ENCODE measurements around the gene GOLGA1. TPM values are rescaled to one million over a fixed set of nuclear protein-coding genes. Genes with fewer than 3 reads are reported as not detected.
"Not testable (repeated sequence)": the region's sequence is repeated elsewhere in the genome, so short reads cannot be mapped to it uniquely, and the experiment has no call there.

The GOLGA1 gene
- polyA plus RNA-seq, 1 donor, result 12.0 TPM

DNA sequence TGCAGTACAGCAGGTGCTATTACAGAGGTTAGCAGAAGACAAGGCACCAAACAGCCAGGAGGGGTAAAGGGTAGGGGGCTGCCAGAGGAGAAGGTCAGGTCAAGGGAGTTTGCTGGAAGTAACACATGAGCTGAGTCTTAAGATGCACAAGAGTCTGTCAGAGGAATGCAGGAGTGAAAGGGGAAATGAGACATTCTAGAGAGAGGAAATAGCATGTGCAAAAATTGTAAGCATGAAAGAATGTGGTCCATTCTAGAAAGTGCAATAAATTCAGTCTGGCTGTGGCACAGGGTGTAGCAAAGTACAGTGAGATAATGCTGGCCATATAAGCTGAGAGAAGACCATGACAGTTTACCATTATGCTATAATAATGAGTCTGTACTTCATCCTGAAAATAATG lies 6.6 kb downstream of the GOLGA1 start:
- DNase-seq, result no peak

DNA sequence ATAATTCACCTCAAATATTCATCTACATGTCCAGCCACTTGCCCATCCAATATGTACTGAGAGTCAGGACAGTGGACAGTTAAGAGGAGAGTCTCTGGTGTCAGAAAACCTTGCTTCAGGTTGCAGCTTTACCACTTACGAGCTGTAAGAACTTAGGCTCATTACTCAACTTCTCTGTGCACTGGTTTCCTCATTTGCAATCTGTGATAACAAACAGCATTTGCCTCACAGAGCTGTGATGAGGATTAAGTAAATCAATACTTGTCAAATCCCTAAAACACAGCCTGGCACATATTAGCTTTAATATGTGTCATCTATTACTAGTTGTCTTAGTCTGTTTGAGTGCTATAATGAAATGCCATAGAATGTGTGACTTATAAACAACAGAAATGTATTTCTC lies 8.6 kb downstream of the GOLGA1 start:
- DNase-seq, result no peak

DNA sequence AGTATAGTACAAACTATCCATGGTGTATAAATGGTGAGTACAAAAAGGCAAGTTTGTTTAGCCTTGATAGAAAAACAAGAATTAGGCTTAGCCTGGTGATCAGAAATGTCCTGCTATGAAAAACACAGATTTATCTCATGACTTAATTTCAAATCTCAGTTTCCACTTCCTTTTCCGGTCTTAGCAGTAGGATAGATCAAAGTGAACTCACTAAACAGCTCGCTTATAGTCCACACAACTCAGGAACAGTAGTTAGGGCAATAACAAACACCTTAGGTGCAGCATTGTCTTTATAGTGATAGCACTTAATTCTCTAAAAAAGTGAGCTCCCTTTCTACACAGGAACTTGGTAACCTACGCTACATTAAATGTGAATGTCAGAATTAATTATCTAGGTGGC lies 11.4 kb downstream of the GOLGA1 start:
- no peak for DNase-seq

DNA sequence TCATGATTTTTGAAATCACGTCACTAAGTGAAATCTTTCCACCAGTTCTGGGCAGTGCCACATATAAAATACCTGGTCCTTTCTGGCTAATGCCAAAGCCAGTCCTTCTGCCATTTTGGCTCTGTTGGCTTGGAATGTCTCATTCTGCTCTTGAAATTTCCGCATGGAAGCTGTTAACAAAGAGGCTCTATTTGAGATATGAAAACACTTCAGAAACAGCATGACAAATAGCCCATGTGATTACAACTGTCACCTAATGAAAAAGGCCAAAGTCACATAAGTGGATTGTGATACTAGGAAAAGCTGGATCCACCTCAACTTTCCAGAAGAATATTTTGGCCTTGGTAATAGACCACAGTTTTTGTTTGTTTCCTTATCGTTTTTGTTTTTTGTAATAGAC lies 12.8 kb downstream of the GOLGA1 start:
- no peak for DNase-seq

DNA sequence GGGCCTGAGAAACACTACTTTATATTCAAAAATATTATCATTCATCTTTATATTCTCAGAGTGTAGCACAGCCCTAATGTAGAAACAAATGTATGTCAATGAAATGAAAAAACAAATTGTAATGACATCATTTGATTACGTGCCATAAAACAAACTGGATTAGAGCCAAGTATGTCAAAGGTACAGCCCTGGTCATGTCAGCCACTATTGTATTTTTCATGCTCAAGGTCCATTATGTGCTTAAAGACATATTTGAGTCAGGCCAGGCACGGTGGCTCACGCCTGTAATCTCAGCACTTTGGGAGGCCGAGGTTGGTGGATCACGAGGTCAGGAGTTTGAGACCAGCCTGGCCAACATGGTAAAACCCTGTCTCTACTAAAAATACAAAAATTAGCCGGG lies 20.5 kb downstream of the GOLGA1 start:
- DNase-seq, result not testable (repeated sequence)

DNA sequence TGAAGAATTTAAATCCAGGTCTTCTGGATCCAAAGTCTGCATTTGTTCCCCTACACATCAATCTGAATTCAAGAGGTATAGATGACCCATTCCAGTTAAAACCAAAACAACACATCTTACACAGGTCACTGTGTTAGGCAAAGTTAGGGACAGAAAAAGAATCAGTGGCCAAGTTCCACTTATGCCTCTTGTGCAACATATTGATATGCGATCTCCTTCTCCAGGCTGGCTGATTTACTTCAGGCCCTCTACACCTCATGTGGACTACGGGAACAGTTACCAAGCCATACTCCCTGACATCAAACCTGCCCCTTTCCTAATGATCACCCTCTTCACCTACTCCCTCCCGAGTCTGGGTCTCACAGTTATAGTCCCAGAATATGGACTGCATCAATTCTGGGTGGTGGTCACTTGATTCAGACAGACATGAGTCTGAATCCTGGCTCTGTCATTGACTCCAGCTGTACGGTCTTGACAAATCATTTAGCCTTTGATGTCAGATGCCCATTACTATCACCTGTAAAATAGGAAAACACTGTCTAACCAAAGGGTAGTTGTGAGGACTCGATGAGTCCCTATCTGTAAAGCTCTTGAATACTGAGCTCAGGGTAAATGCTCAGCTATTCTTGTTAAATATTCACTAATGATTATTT lies 26.0 kb downstream of the GOLGA1 start:
- no peak for DNase-seq

DNA sequence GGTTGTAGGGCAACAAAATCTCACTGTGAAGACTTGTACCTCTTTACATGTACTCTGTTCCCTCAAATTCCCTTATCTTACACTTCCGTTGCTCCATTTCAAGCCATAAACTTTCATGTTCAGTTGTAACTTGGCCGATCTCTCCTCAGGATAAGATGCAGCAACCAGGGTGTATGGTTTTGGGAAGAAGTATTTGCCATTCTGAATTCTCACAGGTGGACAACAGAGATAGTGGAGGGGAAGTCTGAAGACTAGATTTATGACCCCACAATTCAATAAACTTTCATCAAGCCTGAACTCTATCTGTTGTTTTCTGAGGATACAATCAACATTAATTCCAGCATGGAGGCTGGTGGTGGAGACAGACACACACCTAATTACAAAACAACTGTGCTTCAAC lies 27.5 kb downstream of the GOLGA1 start:
- DNase-seq, result no peak

DNA sequence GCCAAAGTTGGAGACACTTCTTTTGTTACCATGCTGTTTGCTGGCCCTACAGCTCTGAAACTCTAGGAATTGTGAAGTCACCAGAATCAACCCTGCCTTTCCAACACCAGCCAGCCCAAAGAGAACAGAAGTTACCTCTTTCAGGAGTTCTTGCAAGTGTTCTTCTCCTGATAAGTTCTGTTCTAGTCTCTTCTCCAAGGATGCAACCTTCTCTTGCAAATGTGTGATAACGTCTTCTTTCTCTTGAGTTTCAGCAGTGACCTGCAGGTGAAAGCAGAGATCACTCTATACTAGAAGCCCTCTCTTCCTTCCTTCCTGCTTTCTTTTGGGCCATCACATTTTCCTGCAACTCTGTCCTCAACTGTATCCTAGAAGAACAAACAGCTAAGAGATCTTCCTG lies 29.1 kb downstream of the GOLGA1 start:
- no peak for DNase-seq

DNA sequence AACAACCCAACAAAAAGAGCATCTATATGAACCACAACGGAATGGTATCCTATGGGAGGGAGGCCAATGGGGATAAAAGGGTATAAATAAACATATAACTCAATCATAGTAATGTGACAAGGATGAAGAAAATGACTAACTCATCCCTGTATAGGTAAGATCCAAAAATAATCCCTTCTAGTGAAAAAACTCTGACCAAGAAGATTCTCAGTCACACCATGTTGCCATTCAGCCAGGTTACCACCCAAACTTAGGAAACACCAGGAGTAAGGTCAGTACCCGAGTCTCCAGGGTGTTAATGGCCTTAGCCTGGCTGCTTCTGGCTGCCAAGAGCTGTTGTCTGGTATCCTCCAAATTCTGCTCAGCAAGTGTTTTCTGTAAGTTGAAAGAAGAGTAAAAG lies 32.8 kb downstream of the GOLGA1 start:
- DNase-seq, result no peak

DNA sequence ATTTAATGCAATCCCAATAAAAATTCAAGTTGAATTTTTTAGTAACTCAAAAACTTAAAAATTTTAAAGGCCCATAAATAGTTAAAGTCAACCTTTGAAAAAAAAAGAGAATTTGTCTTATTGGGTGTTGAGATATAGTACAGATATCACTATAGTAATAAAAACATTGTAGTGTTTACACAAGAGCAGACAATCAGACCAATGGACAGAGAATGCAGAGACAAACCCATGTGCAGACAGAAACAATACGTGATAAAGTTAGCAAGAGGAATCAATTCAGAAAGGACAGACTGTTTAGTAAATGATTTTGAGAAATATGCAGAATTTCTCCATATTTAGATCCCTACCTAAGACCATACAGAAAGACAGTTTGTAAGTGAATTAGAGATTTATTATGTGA lies 33.9 kb downstream of the GOLGA1 start:
- DNase-seq, result no peak

DNA sequence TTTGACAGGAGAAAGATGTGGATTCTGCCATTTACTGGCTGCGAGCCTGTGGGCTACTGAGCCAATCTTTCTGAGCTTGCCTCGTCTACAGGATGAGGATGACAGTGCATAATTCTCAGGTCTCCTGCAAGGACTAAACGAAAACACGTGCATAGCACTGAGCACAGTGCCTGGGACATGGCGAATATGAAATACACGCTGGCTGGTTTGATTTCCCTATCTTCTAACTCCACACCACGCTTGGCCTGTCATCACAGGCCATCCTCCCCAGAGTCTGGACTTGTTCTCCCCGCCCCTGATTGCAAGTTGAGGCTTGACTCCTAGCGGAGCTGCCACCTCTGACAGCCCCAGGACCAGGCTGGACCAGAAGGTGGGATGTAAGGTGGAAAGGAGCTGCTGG lies 41.0 kb downstream of the GOLGA1 start:
- DNase-seq, result no peak

DNA sequence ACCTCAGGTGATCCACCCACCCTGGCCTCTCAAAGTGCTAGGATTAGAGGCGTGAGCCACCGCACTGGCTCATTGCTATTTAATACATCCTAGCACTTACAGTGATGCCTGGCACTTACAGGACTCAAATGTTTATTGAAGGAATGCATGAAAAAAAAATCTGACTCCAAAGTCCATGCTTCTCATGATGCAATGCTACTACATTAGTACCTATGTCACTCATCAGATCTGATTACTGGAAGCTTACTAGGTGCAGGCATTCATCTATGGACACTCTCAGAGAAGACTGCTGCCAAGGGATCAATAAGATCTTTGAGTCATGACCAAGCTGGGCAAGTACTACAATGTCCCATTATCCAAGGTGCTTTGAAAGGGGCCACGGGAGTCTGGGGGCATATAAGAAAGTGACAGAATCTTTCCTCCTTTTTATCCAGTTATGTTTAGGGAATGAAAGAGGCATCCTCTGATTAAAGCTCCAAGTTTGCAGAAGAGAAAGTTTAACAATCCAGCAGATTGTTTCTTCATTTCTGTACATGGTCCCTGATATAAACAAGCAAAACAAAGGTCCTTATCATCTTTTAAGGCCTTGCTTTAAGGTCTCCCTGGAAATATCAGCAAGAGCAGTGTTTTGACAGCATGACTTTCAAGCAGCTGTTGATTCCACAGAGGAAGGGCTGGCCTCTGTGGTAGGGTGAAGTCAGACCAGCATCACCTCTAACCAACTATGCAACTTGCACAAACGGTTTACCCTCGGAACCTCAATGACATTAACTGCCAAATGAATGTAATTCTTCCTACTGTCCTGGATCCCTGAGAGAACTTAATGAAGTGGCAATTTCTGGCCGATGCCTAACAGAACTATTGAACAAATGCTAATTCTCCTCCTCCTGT lies 43.1 kb downstream of the GOLGA1 start:
- DNase-seq, result no peak

DNA sequence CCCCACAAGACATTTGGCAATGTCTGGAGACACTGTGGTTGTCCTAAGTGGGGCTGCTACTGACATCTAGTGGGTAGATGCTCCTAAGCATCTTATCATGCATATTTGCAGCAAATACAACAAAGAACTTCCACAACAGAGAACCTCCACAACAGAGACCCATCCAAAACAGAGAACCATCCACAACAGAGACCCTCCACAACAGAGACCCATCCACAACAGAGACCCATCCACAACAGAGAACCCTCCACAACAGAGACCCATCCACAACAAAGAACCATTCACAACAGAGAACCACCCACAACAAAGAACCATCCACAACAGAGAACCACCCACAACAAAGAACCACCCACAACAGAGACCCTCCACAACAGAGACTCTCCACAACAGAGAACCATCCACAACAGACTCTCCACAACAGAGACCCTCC lies 46.1 kb downstream of the GOLGA1 start:
- DNase-seq, result no peak

DNA sequence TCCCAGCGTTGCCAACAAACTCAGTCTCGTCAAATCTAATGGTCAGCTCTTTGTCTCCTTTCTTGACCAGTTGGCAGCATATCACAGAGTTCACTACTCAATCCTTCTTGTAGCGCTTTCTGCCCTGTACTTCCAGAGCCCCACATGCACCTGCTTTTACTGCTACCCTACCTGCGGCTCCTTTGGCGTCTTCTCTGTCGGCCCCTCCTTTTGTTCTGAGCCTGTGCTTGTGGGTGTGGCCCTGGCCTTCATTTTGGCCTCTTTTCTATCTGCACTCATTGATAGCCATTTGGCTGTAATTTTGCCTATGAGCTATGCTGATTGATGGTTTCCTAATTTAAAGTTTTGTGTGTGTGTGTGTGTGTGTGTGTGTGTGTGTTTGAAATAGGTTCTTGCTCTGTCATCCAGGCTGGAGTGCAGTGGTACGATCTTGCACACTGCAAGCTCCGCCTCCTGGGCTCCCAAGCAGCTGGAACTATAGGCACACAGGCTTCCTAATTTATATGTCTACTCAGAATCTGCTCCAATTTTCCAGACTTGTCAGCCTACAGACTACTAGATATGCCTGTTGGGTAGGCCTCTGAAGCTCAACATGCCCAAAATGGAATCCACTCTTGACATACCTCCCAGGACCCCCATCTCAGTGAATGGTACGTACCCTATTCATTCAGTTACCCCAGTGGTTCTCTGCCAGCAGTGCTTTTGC lies 46.7 kb downstream of the GOLGA1 start:
- DNase-seq, result no peak

DNA sequence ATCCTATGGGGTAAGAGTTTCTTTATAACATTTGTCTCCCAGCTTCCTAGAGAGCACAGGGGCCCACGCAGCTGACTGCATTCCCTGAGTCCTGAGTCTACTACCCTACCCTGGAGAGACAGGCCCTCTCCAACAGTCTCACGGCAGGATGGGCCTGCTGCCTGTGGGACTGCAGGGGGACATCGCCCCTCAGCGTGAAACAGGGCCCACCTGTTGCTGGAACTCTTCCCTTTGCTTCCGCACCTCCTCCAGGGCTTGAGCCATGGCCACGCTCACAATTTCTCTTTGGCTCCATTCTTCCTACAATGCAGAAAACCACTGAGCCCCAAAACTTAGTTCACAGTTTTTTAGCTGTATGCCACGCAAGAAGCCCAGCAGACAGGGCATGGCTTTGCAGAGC lies 50.7 kb downstream of the GOLGA1 start:
- no peak for DNase-seq

DNA sequence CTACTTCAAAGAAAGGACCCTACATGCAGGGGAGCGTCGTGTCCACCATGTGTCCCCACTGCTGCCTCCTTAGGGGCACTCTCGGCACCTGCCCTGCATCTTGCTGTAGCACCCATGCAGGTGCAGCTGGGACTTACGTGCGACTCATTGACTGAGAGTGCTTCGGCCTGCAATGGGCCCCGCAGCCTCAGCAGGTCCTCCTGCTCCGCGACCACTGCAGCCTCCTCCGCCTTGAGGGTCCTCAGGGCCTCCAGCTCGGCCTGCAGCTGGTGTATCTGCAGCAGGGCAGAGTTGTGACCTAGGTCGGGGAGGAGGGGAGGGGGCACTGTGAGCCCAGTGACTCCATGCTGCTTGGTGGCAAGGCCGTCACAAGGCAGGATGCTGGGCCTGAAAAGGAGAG lies 51.9 kb downstream of the GOLGA1 start:
- no peak for DNase-seq

DNA sequence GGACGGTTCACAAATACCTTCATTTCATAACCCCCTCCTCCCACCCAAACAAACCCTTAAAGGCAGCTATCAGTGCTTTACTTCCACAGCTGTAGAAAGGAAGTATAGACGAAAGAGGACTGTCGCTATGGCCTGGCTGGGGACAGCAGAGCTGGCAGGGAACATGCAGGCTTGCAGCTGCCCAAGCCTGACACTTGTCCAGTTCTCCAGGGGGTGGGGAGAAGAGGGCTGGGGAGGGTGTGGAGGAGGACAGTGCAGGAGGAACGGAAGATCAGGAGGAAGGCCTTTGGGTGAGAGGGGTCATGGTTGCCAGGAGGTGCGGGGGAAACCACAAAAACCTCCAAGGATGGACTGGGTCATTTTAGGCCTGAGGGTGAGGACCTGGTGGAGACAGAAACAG lies 53.1 kb downstream of the GOLGA1 start:
- no peak for DNase-seq

DNA sequence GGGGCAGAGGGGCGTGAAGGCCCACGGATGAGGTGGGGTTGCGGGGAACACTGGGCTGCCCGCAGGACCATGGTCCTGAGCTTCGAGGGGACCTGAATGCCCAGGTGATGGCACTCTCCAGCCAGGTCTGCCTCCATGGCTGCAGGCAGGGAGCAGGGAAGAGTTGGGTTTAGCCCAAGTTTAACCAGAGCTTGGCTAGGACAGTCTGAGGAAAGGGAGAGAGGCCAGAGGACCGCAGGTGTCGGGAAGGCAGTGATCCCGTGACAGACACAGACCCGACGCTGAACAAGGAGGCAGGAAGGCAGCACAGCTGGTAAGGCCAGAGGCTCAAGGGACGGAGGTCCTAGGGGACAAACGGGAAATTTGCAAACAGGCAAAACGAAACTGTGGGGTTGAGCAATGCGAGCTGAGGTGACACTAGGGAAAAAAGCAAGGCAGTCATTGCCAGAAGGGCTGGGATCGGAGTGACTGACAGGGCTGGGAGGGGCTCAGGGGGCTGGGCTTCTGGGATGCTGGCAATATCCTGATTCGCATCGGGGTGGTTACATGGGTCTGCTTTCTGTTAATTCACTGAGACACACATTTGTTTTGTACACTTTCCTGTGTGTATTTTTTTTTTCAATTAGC lies 53.9 kb downstream of the GOLGA1 start:
- no peak for DNase-seq

DNA sequence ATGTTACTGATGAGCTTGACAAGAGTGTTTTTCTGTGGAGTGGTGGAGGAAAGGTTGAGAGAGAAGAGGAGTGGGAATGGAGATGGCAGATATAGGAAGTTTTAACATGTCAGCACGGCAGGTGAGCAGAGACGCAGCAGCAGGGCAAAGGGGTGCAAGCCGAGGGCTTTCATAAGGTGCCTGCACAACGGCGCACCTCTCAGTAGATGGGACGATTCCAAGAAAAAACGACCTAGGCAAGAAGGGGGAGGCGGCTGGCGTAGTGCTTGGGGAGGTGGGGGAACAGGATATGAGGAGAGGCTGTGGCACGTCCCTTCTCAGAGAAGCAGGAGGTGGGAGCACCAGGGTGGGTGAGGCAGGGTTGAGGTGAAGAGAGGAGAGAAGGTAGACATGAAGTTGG lies 54.4 kb downstream of the GOLGA1 start:
- DNase-seq, result no peak

DNA sequence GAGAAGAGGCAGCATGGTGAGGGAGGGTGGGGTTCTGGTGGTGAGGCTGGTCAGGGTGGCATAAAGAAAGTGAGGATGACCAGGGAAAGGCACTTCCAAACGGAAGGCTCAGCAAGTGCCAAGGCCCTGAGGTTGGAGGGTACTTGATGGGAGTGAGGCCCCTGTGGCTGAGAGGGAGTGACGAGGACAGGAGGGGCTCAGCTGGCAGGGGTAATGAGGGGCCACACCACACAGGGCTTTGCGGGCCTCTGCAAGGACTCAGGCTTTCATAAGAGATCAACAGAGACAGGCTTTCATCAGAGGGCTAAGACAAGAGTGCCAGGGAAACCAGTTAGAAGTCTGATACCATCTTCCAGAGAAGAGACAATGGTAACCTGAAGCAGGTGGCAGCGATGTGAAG lies 55.3 kb downstream of the GOLGA1 start:
- no peak for DNase-seq

DNA sequence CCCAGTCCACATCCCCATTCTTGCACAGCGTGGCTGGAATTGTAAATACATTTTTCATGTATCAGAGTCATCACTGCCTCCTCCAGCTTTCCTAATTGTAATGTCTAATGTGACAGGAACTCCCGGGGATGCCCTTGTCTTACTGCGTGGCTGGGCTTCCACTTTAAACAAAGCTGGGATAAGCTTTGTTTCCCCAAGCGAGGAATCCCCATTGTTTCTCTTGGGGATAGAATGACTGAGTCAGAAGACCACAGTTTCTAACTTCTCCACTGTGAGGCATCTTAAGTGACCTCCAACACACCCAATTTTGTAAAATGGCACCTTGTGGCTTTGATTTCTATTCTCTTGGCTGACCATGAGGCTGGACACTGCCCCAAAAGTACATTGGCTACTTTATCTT lies 56.5 kb downstream of the GOLGA1 start:
- no peak for DNase-seq

DNA sequence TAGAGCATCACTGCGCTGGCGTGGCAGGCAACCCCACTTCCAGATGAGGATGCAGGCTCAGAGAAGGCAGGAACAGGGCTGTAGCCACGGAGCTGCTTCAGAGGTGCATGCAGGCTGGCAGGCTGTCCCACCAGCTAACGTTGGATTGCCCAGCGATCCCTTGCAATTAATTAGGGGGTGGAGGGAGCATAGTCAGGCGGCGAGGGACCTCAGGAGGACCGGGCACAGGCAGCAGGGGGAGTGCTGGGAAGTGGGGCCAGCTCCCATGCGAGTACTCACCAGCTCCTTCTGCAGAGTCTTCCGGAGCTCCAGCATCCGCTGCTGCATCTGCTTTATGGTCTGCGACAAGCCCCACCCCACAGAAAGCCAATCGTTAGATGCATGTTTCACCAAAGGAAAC lies 58.7 kb downstream of the GOLGA1 start:
- DNase-seq, result no peak

DNA sequence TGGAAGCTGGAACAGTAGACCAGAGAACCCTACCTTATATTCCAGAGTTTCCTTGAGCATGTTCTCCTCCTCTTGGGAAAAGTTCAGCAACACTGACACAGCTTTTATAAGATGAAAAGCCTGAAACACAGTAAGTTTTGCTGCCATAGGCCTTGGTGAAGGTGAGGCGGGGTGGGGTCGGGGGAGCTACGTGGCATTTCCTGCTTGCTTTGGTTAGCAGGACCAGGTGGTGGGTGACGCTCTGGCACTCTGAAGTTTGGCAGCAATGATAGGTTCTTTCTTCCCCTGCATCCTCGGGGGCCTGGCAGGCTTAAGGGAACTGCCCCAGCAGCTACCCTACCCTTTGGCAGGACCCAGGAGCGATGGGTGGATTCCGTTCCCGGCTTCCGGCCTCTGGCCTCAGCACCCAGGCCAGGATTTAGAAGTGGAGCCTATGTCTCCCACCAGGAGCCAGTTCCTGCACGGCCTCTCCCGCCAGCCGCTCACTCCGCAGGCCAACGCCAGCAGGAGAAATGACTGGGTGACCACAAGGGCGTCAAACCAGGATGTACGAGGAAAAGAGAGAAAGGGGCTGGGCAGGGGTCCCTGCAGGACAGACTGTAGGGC lies 59.6 kb downstream of the GOLGA1 start:
- no peak for DNase-seq
